Kidney (tissue), 14 donors: ENCODE measurements around the gene LDLRAD4. TPM values are rescaled to one million over a fixed set of nuclear protein-coding genes. Genes with fewer than 3 reads are reported as not detected.
A peak's percentile ranks its signal among the peaks of the same experiment; 100 is the strongest.

ENCODE experiments used
- DNase-seq, 5 donors: peaks; one replicate each; pipeline ENCODE4 v3.0.0-alpha.2; 2013 to 2020
- FAIRE-seq: peaks from 2 replicates; lab custom pipeline; 2012; peaks lifted over from hg19 to GRCh38; lab: Jason Lieb, UNC
- H3K27ac ChIP-seq, 2 donors: one replicate each; pipeline ENCODE4 v1.7.0; 2013; ENCODE audit warnings: low read depth in 2 of 2, low read length in 2 of 2, inconsistent platforms in 1 of 2
- H3K27me3 ChIP-seq: one replicate; pipeline ENCODE4 v1.7.1; 2013; ENCODE audit warnings: low read length, inconsistent platforms; ENCODE audit not compliant: control insufficient read depth, insufficient read depth
- H3K36me3 ChIP-seq, 3 donors: one replicate each; pipeline versions ENCODE4 v1.7.0 to v1.7.1; 2013; ENCODE audit warnings: low read length in 3 of 3, control low read depth in 1 of 3, inconsistent platforms in 1 of 3; ENCODE audit not compliant: insufficient read depth in 3 of 3, control insufficient read depth in 2 of 3
- H3K4me1 ChIP-seq, 3 donors: one replicate each; pipeline versions ENCODE4 v1.7.0 to v1.7.1; 2013; ENCODE audit warnings: low read length in 3 of 3, inconsistent platforms in 1 of 3, low read depth in 1 of 3; ENCODE audit not compliant: control insufficient read depth in 2 of 3, insufficient read depth in 2 of 3
- H3K4me3 ChIP-seq, 3 donors: one replicate each; pipeline versions ENCODE4 v1.7.0 to v1.8.1; 2013; ENCODE audit warnings: low read length in 3 of 3, control low read depth in 1 of 3, inconsistent platforms in 1 of 3
- H3K9ac ChIP-seq, 3 donors: one replicate each; pipeline versions ENCODE4 v1.7.0 to v1.7.1; 2013; ENCODE audit warnings: low read length in 3 of 3, control low read depth in 1 of 3, inconsistent platforms in 1 of 3
- H3K9me3 ChIP-seq, 3 donors: one replicate each; pipeline versions ENCODE4 v1.7.0 to v1.7.1; 2013; ENCODE audit warnings: low read length in 3 of 3, control low read depth in 1 of 3, inconsistent platforms in 1 of 3; ENCODE audit not compliant: control insufficient read depth in 2 of 3, insufficient read depth in 1 of 3
- CTCF ChIP-seq: IDR thresholded peaks from 3 replicates; pipeline ENCODE4 v1.5.1; 2012; ENCODE audit warnings: mild to moderate bottlenecking, moderate library complexity, borderline replicate concordance; ENCODE audit not compliant: insufficient read depth; ENCODE audit errors: extremely low read depth
- intact Hi-C: fragments of 100-400 bp; cut with DNase I; formaldehyde crosslinking; loops from one replicate; pipeline ENCODE4 v1.11.1; 2022
- polyA plus RNA-seq: library from polyadenylated mRNA; stranded (reverse); fragments of 350-450 nt; fragmentation: Illumina TruSeq; extraction: RNeasy Lipid Tissue Mini Kit (QIAGEN cat#74804); gene quantifications from one replicate; pipeline ENCODE4 v1.2.3, GENCODE V29; 2014; ENCODE audit warnings: low read depth, low replicate concordance; ENCODE audit not compliant: insufficient read depth
- total RNA-seq: library from RNA; stranded (reverse); fragmentation: NEBNext Ultra II Directional; extraction: Animal tissue kit (Norgen Biotek cat#: 25700); gene quantifications from one replicate; pipeline ENCODE4 v1.2.1, GENCODE V29; 2021
- donor health status: control.
- donor health status: control.
- donor health status: control.
- donor health status: control.
- donor health status: control.
- donor health status: DM: yes; HTN: yes; CAD: no.
- donor health status: Normal renal cell carcinoma (clear cell type).

Gene LDLRAD4
- total and polyA plus RNA-seq, 2 donors from 2014 or later = 2.3 to 42.3 TPM

- intact Hi-C loops = no loop called here
- DNase-seq (peak in 1 of 5 donors; percentile 25), FAIRE-seq (no peak)
- Histone ChIP-seq H3K9me3 (no peaks in the 10 kb centered on the region), H3K27me3 (no peaks in the 10 kb centered on the region), H3K4me1 (no peaks in the 10 kb centered on the region), H3K9ac (no peak overlapping the region), H3K27ac (no peak overlapping the region), H3K36me3 (no peaks in the 10 kb centered on the region), H3K4me3 (no peak overlapping the region)
- TF ChIP-seq CTCF = no peak
Observed at GRCh38 chr18:13403786-13404549, 185.4 kb downstream of the LDLRAD4 start.

GRCh38 chr18:13405305-13406038, 186.9 kb downstream of the LDLRAD4 start:
- H3K9ac ChIP-seq = no peak overlapping the region
- intact Hi-C loops = no loop called here
- no peaks in the 10 kb centered on the region for H3K36me3 ChIP-seq
- H3K27me3 ChIP-seq = no peaks in the 10 kb centered on the region
- DNase-seq = peak in 1 of 5 donors; percentile 22
- no peak for FAIRE-seq
- no peaks in the 10 kb centered on the region for H3K9me3 ChIP-seq
- TF ChIP-seq CTCF = no peak
- no peak overlapping the region for H3K27ac ChIP-seq
- no peaks in the 10 kb centered on the region for H3K4me1 ChIP-seq
- H3K4me3 ChIP-seq = no peak overlapping the region

GRCh38 chr18:13406049-13406615, 187.6 kb downstream of the LDLRAD4 start:
- Histone ChIP-seq H3K9me3 (no peaks in the 10 kb centered on the region), H3K9ac (no peak overlapping the region), H3K27me3 (no peaks in the 10 kb centered on the region), H3K27ac (no peak overlapping the region), H3K4me3 (no peak overlapping the region), H3K4me1 (no peaks in the 10 kb centered on the region), H3K36me3 (no peaks in the 10 kb centered on the region)
- FAIRE-seq = no peak
- intact Hi-C loops = no loop called here
- DNase-seq = peak in 1 of 5 donors; percentile 27
- TF ChIP-seq CTCF = no peak
